ENCODE data around the gene VWA8.
A peak's percentile ranks its signal among the peaks of the same experiment; 100 is the strongest.

VWA8 gene

GRCh38 chr13:41740479-41740878 lies 220.4 kb downstream of the VWA8 start:
- no peak for DNase-seq

GRCh38 chr13:41722684-41723535 lies 238.0 kb downstream of the VWA8 start:
- no peak for DNase-seq

- DNase-seq = no peak
Measured at GRCh38 chr13:41720839-41721561, 239.9 kb downstream of the VWA8 start.

- DNase-seq = no peak
Measured at GRCh38 chr13:41716236-41716635, 244.7 kb downstream of the VWA8 start.

- DNase-seq = no peak
Measured at GRCh38 chr13:41713405-41713804, 247.5 kb downstream of the VWA8 start.

GRCh38 chr13:41710771-41711170 lies 250.1 kb downstream of the VWA8 start:
- DNase-seq = no peak

GRCh38 chr13:41709511-41709910 lies 251.4 kb downstream of the VWA8 start:
- no peak for DNase-seq

- DNase-seq = no peak
Measured at GRCh38 chr13:41708713-41709112, 252.2 kb downstream of the VWA8 start.

- DNase-seq = no peak
Measured at GRCh38 chr13:41707194-41707821, 253.6 kb downstream of the VWA8 start.

- no peak for DNase-seq
Measured at GRCh38 chr13:41706152-41706551, 254.8 kb downstream of the VWA8 start.

- DNase-seq = no peak
Measured at GRCh38 chr13:41702540-41702939, 258.4 kb downstream of the VWA8 start.

GRCh38 chr13:41701676-41702075 lies 259.2 kb downstream of the VWA8 start:
- DNase-seq = no peak

- DNase-seq = no peak
Measured at GRCh38 chr13:41700790-41701310, 260.1 kb downstream of the VWA8 start.

GRCh38 chr13:41699759-41700158 lies 261.1 kb downstream of the VWA8 start:
- DNase-seq = no peak

- no peak for DNase-seq
Measured at GRCh38 chr13:41697578-41697977, 263.3 kb downstream of the VWA8 start.

- peak; percentile 74 for DNase-seq
Measured at GRCh38 chr13:41696163-41697003, 264.5 kb downstream of the VWA8 start.

- DNase-seq = no peak
Measured at GRCh38 chr13:41694545-41695301, 266.2 kb downstream of the VWA8 start.

GRCh38 chr13:41693434-41693833 lies 267.5 kb downstream of the VWA8 start:
- no peak for DNase-seq

- DNase-seq = no peak
Measured at GRCh38 chr13:41691274-41691673, 269.6 kb downstream of the VWA8 start.

GRCh38 chr13:41682766-41683165 lies 278.1 kb downstream of the VWA8 start:
- DNase-seq = no peak

GRCh38 chr13:41682001-41682400 lies 278.9 kb downstream of the VWA8 start:
- DNase-seq = no peak

- DNase-seq = no peak
Measured at GRCh38 chr13:41681587-41681986, 279.3 kb downstream of the VWA8 start.
